ENCODE data around the gene APOBEC3H. TPM values are rescaled to one million over a fixed set of nuclear protein-coding genes. Genes with fewer than 3 reads are reported as not detected.

APOBEC3H gene
- total RNA-seq = 0.20 and 7.1 TPM in 2 replicates

DNA sequence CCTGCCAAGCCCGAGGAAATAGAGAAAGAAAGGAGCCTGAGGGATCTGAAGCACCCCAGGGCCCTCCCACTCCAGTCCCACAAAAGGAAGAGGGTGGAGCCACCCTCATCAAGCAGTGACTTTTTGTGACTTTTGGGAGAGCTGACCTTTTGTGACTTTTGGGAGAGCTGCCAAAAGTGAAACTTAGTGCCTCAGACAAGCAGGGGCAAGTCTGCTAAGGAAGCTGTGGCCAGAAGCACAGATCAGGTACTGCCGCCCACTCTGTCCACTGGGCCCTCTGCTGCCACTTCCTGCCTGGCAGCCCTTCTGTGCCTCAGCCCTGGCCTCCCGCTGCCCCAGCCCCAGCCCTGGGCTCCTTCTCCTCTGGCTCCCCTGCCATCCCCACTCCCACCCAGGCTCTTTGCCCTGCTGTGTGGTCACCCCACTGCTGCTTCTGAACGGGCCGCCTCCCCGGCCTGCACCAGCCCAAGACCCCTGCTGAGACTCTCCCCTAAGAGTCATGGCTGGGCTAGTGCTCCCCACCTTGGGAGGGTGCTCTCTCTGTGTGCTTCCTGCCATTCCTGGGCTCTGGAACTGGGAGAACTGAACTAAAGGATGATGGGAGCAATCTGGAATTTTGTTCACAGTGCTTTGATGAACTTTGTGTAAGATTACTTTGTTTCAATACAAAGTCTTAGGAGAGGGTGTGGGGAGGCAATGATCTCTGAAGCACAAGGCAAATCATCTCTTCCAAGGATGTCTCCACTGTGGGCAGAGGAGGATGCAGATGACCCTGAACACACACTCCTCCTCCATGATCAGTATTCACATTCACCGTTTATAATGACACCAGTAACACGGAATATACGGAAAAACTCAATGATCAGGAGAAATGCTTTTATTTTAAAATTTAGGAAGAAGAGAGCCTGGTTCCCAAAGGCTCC lies at the start of gene APOBEC3H:
TSS of gene APOBEC3H (plus strand) at position 147 of the 923 bp plus-strand sequence. CDS start 3,035 bp downstream, outside the sequence.

DNA sequence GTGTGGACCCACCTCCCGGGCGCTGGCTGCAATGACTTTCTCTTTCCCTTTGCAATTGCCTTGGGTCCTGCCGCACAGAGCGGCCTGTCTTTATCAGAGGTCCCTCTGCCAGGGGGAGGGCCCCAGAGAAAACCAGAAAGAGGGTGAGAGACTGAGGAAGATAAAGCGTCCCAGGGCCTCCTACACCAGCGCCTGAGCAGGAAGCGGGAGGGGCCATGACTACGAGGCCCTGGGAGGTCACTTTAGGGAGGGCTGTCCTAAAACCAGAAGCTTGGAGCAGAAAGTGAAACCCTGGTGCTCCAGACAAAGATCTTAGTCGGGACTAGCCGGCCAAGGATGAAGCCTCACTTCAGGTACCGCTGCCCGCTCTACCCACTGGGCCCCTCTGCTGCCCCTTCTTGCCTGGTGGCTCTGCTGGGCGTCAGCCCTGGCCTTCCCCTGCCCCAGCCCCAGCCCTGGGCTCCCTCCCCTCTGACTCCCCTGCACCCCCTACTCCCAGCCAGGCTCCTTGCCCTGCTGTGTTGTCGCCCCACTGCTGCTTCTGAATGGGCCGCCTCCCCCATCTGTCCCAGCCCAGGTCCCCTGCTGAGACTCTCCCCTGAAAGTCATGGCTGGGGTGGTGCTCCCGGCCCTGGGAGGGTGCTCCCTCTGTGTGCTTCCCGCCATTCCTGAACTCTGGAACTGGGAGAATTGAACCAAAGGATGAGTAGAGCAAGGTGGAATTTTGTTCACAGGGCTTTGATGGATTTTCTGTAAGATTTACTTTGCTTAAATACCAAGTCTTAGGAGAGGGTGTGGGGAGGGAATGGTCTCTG lies 19.8 kb upstream of the APOBEC3H start, which contains the start of gene APOBEC3G:
TSS of gene APOBEC3G (plus strand) at position 250 of the 815 bp plus-strand sequence. CDS start at position 337, 87 bp downstream.

DNA sequence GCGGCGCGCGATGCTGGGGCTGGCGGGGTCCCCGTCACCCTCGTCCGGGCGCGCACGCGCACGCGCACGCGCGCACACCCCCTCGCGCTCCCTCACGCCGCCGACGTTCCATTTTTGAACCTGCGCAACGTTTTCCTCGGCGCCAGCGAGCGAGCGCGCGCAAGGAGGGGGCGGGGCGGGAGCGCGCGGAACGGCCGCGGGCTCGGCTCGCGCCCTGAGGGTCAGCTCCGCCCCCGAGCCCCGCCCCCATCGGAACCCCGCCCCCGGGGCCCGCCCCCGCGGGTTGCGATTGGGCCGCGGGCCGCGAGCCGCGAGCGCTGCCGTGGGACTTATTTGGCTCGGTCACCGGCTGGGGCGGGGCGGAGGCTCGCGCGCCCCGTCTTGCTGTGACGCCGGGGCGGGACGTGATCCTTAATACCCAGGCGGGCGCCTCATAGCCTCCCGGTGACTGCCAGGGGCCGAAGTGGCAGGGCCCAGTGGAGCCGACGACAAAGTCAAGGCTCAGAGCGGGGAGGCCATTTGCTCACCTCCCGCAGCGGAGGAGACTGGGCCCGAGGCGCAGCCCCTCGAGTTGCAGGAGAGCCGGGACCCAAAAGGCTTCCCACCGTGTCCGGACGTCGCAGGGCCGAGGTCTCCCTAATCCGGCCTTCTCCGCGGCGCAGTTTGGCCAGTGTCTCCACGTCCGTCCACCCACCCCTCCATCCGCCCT lies 55.6 kb downstream of the APOBEC3H start, which contains the start of gene CBX7:
TSS of gene CBX7 (minus strand) at position 170 of the 709 bp plus-strand sequence. CDS start 236 bp downstream, outside the sequence.

Other genes with a start within 250 kb of the APOBEC3H start
- gene CBX6, start 225.0 kb upstream of the APOBEC3H start, total RNA-seq = 39.9 and 41.7 TPM in 2 replicates
- not detected in 2 replicates for gene APOBEC3A, start 139.6 kb upstream of the APOBEC3H start, total RNA-seq
- gene APOBEC3B, start 114.9 kb upstream of the APOBEC3H start, total RNA-seq = 19.7 and 25.1 TPM in 2 replicates
- gene APOBEC3C, start 83.0 kb upstream of the APOBEC3H start, total RNA-seq = 8.4 and 8.6 TPM in 2 replicates
- 2.4 TPM in 2 replicates for gene APOBEC3D, start 76.1 kb upstream of the APOBEC3H start, total RNA-seq
- 6.9 and 10.6 TPM in 2 replicates for gene APOBEC3F, start 56.4 kb upstream of the APOBEC3H start, total RNA-seq
- gene APOBEC3G, start 20.0 kb upstream of the APOBEC3H start, total RNA-seq = 9.7 and 11.9 TPM in 2 replicates
- 1.6 and 2.1 TPM in 2 replicates for gene CBX7, start 55.4 kb downstream of the APOBEC3H start, total RNA-seq
- 172 and 190 TPM in 2 replicates for gene PDGFB, start 147.7 kb downstream of the APOBEC3H start, total RNA-seq
- gene RPL3, start 222.4 kb downstream of the APOBEC3H start, total RNA-seq = 1,508 and 1,636 TPM in 2 replicates

Data from mammary microvascular endothelial cell (primary cell).